Measurements from ENCODE around the gene TMEM117.

TMEM117 gene

GRCh38 chr12:44397631-44398030, 561.8 kb downstream of the TMEM117 start:
- DNase-seq, result no peak

DNA sequence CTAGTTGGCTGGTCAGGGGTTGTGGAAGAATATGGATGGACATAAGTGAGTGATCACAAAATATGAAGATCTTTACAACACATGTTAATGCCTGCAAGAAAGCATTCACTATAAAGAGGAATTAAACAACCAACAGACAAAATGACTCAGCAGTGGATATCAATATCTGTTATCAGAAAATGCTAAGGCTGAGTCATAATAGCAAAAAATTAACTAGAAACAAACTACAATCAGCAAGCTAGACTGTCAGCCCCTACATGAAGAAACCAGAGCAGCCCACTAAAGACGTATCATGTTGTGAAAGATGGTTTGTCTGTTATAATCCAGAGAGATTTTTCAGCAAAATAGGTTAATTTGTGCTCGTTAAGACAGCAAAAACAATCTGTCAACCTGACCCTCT, 567.3 kb downstream of the TMEM117 start:
- no peak for DNase-seq

DNA sequence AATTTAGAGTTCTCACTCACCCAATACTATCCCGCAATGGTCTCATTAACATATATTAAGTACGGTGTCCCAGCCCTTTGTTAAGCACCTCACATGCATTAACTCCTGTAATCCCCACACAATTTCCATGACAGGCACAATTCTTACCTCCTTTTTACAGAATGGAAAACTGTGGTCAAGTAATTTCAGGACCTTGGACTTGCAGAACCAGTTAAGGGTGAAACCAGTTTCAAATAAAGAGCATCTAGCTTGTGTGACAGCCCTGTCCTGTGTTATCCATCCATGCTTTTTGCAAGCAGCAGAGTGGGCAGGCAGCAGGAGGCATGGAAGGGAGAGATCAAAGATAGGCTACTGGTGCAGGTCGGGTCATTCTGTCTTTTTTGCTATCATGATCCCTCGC, 569.4 kb downstream of the TMEM117 start:
- no peak for DNase-seq

- DNase-seq, result no peak
Observed at GRCh38 chr12:44422559-44422958, 586.7 kb downstream of the TMEM117 start.

DNA sequence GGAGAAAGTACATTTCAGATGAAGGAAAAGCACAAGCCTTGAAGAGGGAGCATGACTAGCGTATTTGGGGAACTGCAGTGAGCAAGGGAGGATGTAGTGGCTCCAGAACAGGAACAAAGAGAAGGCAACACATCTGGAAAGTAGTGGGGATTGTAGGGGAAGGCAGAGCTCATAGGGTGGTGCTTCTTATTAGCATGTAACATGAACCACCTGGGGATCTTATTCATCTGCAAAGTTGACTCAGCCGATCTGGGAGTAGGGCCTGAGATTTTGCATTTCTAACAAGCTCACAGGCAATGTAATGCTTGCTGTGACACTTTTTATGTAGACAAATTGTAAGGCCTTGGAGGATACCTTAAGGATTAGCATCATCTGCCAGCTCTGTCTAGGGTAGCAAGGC, 592.9 kb downstream of the TMEM117 start:
- DNase-seq, result no peak

DNA sequence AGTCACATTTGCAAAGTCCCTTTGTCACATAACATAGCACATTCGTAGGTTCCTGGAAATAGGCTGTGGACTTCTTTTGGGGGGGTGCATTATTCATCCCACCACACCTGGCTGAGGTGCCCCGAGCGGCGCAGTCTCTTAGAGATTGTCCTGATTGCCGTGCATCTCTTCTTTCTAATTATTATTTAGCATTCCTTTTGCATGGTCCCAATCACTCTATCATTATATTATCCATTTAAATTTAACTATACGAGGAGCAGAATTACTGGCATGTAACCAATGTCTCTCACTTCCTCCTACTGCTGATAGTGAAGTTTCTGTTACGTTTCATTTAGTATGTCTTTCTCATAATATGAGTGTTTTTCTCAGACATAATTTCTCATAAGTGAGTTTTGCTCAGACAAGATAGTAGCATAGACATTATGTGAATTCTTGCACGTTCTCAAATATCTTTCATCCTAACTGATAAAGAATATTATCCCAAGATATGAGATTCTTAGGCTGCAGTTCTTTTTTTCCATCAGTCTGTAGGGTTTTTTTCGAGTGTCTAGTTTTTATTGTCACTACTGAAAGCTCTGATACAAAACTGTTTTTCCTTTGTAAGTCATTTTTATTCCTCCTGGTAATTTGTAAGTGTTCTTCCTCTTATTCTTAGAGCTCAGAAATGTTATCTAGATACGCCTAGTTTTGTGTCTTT, 595.9 kb downstream of the TMEM117 start:
- DNase-seq, result no peak

DNA sequence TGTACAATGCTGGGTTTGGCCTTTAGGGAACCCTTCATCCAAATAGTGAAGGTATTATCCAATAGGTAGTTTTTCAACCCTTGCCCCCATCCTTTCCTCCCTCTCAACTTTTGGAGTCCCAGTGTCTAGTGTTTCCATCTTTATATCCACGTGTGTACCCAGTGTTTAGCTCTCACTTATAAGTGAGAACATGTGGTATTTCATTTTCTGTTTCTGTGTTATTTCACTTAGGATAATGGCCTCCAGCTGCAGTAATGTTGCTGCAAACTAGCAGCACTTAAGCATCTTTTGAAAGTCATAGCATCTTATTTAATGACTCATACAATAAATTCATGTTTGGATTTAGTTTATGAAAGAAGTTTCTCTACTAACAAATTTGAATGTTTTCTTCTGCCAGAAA, 597.8 kb downstream of the TMEM117 start:
- no peak for DNase-seq

- DNase-seq, result no peak
Observed at GRCh38 chr12:44436756-44437155, 600.9 kb downstream of the TMEM117 start.

All from midbrain (tissue), 1 donor.